Choroid plexus epithelial cell (primary cell): ENCODE data around the gene PRF1.

Experiments
- DNase-seq: peaks from one replicate; pipeline ENCODE4 v3.0.0-alpha.2; 2010; ENCODE audit warnings: low read depth
- H3K4me3 ChIP-seq: 2 replicates; pipeline ENCODE4 v1.5.1; 2011; ENCODE audit warnings: low read depth, mild to moderate bottlenecking, control low read depth, low read length, moderate library complexity
- TF ChIP-seq, protein P1 (sequence below): conservative IDR thresholded peaks from 2 replicates; pipeline ENCODE4 v1.5.1; 2011; ENCODE audit warnings: low read depth, mild to moderate bottlenecking, control low read depth, inconsistent platforms, low read length, moderate library complexity

Gene PRF1

DNA sequence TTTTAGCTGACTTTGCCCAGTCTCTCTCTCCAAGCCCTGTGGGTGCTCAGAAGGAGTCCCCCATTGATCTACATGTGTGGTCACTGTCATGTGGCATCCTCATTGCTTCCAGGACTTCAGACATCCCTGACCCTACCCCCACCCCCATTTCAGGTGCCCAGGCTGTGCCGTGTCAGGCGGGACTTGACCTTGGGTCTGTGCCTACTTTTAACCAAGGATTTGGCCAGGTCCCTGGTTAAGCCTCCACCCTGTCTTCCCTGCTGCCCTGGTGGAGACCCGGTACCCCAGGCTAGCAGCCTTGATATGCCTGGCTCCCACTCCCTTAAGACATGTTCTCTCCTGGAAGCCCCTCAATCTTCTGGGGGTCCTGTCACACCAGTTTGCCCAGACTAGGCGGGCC lies 31.3 kb downstream of the PRF1 start:
- DNase-seq = no peak
- TF ChIP-seq, protein P1, sequence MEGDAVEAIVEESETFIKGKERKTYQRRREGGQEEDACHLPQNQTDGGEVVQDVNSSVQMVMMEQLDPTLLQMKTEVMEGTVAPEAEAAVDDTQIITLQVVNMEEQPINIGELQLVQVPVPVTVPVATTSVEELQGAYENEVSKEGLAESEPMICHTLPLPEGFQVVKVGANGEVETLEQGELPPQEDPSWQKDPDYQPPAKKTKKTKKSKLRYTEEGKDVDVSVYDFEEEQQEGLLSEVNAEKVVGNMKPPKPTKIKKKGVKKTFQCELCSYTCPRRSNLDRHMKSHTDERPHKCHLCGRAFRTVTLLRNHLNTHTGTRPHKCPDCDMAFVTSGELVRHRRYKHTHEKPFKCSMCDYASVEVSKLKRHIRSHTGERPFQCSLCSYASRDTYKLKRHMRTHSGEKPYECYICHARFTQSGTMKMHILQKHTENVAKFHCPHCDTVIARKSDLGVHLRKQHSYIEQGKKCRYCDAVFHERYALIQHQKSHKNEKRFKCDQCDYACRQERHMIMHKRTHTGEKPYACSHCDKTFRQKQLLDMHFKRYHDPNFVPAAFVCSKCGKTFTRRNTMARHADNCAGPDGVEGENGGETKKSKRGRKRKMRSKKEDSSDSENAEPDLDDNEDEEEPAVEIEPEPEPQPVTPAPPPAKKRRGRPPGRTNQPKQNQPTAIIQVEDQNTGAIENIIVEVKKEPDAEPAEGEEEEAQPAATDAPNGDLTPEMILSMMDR = no peak
- H3K4me3 ChIP-seq = no peak overlapping the region

DNA sequence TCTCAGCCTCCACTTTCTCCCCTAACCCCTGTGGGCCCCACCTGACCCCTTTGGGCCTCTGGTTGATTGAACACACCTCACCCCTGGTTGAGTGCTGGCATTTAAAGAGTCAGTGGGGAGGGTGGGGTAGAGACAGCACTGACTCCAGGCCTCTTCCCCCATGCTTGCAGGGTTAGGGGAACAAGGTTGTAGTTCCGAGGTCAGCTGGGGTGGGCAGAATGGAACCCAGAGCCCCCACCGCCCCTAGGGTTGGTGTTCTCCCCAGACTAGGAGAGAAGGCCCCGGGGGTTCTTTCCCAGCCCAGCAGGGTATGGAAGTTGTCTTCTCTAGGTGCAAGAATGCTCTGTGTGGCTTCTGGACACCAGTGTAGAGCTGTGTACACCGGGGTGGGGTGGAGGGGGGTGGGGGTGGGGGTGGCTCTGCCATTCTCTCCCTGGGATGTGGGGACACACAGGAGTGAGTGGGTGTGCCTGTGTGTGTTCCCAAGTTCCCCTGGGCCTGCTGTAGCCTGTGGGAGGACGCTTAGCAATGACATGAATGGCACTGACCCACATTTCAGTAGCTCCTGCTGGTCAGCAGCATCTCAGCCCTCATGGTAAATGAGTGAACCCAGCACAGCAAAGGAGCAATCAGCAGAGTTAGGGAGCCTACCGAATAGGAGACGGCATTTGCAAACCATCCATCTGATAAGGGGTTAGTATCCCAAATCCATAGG lies 33.6 kb downstream of the PRF1 start:
- DNase-seq = no peak
- H3K4me3 ChIP-seq = no peak overlapping the region
- TF ChIP-seq, protein P1 = no peak

DNA sequence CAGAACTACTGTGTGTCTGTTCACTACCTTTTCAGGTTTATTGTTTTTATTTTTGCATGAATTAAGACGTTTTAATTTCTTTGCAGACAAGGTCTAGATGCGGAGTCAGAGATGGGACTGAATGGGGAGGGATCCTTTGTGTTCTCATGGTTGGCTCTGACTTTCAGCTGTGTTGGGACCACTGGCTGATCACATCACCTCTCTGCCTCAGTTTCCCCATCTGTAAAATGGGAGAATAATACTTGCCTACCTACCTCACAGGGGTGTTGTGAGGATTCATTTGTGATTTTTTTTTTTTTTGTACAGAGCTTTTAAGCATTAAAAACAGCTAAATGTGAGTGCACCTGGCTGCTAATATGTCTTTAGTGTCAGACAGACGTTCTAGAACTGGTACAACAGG lies 34.4 kb downstream of the PRF1 start:
- TF ChIP-seq, protein P1 = no peak
- H3K4me3 ChIP-seq = no peak overlapping the region
- DNase-seq = no peak

DNA sequence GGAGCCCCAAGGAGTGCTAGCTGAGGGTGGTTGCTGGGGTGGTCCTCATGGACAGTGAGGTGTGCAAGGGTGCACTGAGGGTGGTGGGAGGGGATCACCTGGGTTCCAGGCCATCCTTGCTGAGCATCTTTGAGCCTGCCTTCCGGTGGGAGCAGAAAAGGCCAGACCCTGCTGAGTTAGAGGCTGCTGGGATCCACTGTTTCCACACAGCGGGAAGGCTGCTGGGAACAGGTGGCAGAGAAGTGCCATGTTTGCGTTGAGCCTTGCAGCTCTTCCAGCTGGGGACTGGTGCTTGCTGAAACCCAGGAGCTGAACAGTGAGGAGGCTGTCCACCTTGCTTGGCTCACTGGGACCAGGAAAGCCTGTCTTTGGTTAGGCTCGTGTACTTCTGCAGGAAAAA lies 34.9 kb downstream of the PRF1 start:
- DNase-seq = no peak
- H3K4me3 ChIP-seq = no peak overlapping the region
- TF ChIP-seq, protein P1 = no peak

DNA sequence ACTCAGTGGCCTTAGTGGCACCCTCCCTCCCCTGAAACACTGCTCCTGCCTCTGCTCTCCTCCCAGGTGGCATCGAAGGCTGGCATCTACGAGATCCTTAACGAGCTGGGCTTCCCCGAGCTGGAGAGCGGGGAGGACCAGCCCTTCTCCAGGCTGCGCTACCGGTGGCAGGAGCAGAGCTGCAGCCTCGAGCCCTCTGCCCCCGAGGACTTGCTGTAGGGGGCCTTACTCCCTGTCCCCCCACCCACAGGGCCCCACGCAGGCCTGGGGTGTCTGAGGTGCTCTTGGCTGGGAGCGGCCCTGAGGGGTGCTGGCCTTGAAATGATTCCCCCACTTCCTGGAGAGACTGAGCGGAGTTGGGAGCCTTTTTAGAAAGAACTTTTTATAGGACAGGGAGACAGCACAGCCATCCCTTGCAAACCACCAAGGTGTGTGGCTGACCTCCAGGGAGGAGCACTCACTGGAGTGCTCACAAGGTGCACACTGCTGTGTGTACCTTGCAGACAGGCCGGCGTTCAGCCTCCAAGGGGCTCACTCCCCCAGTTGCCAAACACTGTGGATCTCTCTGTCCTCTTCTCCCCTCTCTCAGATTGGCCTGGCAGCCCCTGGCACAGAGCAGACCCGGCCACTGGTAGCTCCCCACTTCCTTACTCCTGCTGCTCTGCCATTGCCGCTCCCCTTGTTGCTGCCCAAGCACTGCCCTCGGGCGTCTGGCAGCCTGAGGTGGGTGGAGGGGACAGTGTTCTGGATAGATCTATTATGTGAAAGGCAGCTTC lies 35.8 kb downstream of the PRF1 start:
- DNase-seq = no peak
- H3K4me3 ChIP-seq = no peak overlapping the region
- TF ChIP-seq, protein P1 = no peak

DNA sequence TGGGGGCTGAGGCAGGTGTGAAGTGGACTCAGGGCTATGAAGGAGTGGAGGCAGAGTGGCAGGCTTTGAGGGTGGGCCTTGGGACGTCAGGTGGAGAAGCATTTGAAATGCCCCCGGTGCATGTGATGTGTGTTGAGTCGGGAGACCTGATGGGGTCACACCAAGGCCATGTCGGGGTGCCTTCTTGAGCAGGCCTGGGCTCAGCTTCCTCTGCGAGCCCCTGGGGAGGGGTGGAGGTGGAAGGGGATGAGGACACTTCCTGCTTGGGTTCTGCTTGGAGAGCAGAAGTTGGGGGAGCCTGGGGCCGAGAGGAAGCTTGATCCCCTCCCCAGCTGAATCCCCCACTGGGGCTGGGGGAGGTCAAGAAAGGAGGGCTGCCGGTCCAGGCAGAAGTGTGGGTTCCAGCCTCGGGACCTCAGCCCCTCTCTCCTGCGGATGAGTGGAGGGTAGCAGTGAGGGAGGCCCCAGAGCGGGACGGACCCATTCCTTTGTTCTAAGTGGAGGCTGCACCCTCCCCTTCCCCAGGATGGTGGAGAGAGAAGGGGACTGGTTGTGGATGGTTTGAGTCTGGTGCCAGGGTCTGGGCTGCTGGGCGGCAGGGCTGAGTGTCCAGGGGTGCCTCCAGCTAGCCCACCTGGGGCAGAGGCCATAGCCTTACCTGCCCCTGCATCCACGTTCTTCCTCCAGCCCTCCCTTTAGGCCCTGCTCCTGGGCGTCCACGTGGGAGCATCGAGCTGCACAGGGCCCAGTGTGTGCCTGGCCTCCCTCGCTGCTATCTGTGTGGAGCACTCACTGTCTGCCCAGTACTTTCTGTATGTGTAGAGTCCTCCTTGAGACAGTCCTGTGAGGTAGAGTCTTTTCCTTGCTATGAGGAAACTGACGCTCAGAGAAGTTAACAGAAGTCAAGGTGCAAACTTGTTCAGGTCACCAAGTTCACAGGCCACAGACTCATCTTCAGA lies 36.7 kb downstream of the PRF1 start:
- no peak overlapping the region for H3K4me3 ChIP-seq
- no peak for DNase-seq
- TF ChIP-seq, protein P1 = no peak
